Measurements from ENCODE around the gene CNTNAP2.

GRCh38 chr7:148037044-148037443 lies 1920.4 kb downstream of the CNTNAP2 start:
- TF ChIP-seq CTCF (IDR thresholded peaks at IDR 0.05) (no peak), POLR2A (IDR thresholded peaks at IDR 0.05) (no peak)
